IMR-90 (cell line): ENCODE measurements around the gene DIP2A.

Experiments used
- CHD1 ChIP-seq: IDR thresholded peaks from 2 replicates; pipeline ENCODE4 v1.6.1; 2012; ENCODE audit warnings: low read depth, low read length, improper control_type of control experiment
- CTCF ChIP-seq: conservative IDR thresholded peaks from 2 replicates; pipeline ENCODE4 v1.5.1; 2012; ENCODE audit warnings: mild to moderate bottlenecking, low read depth, low read length, improper control_type of control experiment
- MAFK ChIP-seq: IDR thresholded peaks from 2 replicates; pipeline ENCODE4 v1.6.1; 2012; ENCODE audit warnings: low read depth, low read length, improper control_type of control experiment
- RAD21 ChIP-seq: IDR thresholded peaks from 2 replicates; pipeline ENCODE4 v1.6.1; 2012; ENCODE audit warnings: low read length, improper control_type of control experiment
- RFX5 ChIP-seq: IDR thresholded peaks from 2 replicates; pipeline ENCODE4 v1.8.0; 2012; ENCODE audit warnings: low read depth, mild to moderate bottlenecking, low read length, moderate library complexity
- SMC3 ChIP-seq: fragments of 150-350 bp; IDR thresholded peaks from 2 replicates; pipeline ENCODE4 v1.6.1; 2016; ENCODE audit warnings: low read depth, mild to moderate bottlenecking, antibody characterized with exemption, low read length, moderate library complexity

- no peak for TF ChIP-seq CTCF
- TF ChIP-seq RFX5: no peak
- TF ChIP-seq RAD21: no peak
- no peak for TF ChIP-seq MAFK
- TF ChIP-seq CHD1: no peak
- TF ChIP-seq SMC3: no peak
These were observed 24.9 kb downstream of the DIP2A start for GRCh38 chr21:46483300-46484295.
